GM12865 (cell line): ENCODE measurements around the gene ITGB3BP.

ENCODE experiments used
- DNase-seq: peaks from one replicate; pipeline ENCODE4 v3.0.0; 2010; ENCODE audit warnings: low read depth
- H3K4me3 ChIP-seq: 2 replicates; pipeline ENCODE4 v1.5.1; 2011; ENCODE audit warnings: mild to moderate bottlenecking, low read depth, low read length, control low read depth
- CTCF ChIP-seq: IDR thresholded peaks from 2 replicates; pipeline ENCODE4 v1.5.1; 2011; ENCODE audit warnings: low read length, control low read depth, low read depth, inconsistent platforms; ENCODE audit not compliant: insufficient read depth; ENCODE audit errors: missing control alignments

The ITGB3BP gene

DNA sequence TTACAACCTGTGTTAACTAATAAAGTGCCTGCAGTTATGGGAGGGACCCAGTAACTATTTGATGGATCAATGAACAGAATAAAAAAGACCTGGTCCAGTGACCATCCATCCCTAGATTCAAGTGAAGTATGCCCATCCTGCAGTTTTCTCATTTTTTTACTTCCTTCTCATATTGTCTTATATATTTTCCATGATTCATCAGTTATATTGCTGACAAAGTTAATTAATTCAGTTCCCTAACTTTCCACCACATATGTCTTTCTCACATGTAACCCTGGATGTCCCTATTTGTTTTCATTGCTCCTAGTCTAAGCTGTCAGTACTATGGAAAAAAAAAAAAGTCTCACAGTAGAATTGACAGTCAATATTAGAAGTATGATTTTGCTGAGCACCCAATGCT, 64.3 kb downstream of the ITGB3BP start:
- no peak for DNase-seq
- TF ChIP-seq CTCF, result no peak
- H3K4me3 ChIP-seq, result no peak overlapping the region

DNA sequence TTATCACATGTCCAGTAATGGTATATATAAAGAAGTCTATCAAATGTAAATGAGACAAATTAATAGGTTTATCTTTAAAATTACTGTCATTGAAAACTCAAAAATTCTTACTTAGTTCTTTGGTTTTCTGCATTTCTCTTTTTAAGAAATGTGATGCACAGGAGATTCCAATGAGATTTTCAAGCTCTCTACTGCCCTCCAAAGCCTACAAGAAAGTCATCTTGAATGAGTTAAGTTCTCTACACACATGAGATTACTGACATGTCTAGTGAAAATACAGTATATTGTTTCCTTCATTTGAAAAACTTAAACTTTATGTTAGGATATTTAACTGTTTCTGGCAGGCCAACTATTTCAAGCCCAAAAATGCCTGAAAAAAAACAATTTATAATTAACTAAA, 68.8 kb downstream of the ITGB3BP start:
- no peak for TF ChIP-seq CTCF
- no peak for DNase-seq
- no peak overlapping the region for H3K4me3 ChIP-seq

GRCh38 chr1:63453232-63453631, 69.8 kb downstream of the ITGB3BP start:
- H3K4me3 ChIP-seq, result no peak overlapping the region
- DNase-seq, result no peak
- TF ChIP-seq CTCF, result no peak

DNA sequence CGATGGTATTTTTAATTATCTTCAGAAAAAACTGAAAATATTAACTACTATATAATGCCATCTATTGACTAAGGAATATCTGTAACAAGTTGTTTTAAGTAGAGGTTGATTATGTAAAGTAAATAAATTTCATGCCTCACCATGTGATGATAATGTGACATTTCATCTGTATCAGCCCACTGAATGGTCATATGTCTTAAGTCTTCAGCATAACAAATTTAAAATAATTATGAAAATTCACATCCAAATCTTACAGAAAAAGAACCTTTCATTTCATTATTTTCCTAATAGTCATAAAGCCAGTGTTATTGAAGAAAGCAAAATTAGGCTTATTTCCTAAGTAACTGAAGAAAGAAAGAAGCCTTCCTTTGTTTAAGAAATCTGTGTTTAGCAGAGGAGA, 72.6 kb downstream of the ITGB3BP start:
- H3K4me3 ChIP-seq, result no peak overlapping the region
- TF ChIP-seq CTCF, result no peak
- no peak for DNase-seq

GRCh38 chr1:63448731-63449246, 74.2 kb downstream of the ITGB3BP start:
- DNase-seq, result no peak
- no peak overlapping the region for H3K4me3 ChIP-seq
- TF ChIP-seq CTCF, result no peak

DNA sequence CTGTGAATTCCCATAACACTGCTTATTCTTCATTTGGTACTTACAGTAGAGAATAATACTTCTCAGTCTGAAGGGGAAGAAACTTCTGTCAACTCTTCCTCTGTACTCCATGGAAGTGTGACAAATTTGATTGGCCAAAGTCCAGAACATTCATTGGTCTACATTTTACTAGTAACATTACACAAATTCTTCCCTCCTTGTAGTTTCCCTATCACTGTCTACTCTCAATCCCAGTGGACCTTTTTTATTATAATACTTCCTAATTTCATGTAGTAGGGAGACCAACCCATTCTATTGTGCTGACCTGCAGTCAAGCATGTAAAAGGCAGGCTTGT, 80.9 kb downstream of the ITGB3BP start:
- no peak for TF ChIP-seq CTCF
- H3K4me3 ChIP-seq, result no peak overlapping the region
- no peak for DNase-seq

DNA sequence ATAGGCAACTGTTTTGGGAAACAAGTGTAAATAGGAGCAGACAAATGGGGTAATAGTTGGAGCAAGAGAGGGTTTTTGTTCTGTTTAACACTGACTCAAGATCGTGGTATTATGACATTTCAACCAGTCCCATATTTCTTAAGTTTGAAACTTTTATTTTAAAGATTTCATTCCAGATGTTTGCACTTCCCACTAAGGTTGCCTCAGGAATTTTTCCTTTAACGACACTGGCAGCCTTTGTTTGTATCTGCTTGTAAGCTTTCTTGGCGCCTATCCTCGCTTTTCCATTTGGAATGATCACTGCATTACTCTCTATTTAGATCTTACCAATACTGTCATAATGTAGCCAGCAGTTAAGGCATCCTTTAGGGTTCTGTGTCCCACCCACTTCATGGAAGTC, 87.9 kb downstream of the ITGB3BP start:
- no peak overlapping the region for H3K4me3 ChIP-seq
- no peak for DNase-seq
- no peak for TF ChIP-seq CTCF
